ENCODE data around the gene AOC2.

The AOC2 gene

DNA sequence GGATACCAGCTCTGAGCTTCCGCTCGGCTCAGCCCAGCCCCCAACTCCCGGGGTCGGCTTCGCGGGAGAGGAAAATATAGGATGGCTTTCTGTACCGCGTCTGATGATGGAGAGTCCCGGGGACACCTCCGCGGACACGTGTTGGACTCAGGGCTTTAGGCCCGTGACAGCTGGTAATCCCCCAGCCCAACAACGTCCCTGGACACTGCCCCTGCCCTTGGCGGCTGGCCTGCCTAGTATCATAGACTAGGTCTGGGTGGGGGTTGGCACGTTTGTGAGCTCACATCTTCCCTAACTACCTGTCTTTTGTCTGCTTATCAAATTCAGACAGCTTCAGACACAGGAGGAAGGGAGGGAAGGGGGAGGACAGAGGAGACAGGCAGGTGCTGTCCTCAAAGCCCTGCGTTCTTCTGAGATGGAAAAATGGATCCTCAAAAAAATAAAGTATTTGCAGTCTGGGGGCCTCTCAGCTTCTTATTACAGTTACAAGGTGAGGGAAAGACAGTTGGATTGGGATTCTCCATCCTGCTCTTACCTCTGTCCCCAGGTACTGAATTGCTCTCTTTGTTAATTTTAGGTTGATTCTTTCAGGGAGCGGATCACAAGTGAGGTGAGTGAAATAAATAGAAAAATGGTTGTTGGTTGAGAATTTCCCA, 10.5 kb upstream of the AOC2 start:
- no peaks in the 10 kb centered on the region for H3K27me3 ChIP-seq (ENCODE audit: insufficient read depth, poor library complexity, severe bottlenecking)
- TF ChIP-seq POLR2AphosphoS5 (IDR thresholded peaks at IDR 0.05; ENCODE audit: low read depth) (no peak), SPI1 (IDR thresholded peaks at IDR 0.05; ENCODE audit: borderline replicate concordance, low read depth) (no peak), GABPA (IDR thresholded peaks at IDR 0.05; ENCODE audit: low read depth) (no peak)
- TF ChIP-seq, protein P1, sequence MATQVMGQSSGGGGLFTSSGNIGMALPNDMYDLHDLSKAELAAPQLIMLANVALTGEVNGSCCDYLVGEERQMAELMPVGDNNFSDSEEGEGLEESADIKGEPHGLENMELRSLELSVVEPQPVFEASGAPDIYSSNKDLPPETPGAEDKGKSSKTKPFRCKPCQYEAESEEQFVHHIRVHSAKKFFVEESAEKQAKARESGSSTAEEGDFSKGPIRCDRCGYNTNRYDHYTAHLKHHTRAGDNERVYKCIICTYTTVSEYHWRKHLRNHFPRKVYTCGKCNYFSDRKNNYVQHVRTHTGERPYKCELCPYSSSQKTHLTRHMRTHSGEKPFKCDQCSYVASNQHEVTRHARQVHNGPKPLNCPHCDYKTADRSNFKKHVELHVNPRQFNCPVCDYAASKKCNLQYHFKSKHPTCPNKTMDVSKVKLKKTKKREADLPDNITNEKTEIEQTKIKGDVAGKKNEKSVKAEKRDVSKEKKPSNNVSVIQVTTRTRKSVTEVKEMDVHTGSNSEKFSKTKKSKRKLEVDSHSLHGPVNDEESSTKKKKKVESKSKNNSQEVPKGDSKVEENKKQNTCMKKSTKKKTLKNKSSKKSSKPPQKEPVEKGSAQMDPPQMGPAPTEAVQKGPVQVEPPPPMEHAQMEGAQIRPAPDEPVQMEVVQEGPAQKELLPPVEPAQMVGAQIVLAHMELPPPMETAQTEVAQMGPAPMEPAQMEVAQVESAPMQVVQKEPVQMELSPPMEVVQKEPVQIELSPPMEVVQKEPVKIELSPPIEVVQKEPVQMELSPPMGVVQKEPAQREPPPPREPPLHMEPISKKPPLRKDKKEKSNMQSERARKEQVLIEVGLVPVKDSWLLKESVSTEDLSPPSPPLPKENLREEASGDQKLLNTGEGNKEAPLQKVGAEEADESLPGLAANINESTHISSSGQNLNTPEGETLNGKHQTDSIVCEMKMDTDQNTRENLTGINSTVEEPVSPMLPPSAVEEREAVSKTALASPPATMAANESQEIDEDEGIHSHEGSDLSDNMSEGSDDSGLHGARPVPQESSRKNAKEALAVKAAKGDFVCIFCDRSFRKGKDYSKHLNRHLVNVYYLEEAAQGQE (IDR thresholded peaks at IDR 0.05; ENCODE audit: insufficient replicate concordance, low read depth): no peak
- TF ChIP-seq, protein P2, sequence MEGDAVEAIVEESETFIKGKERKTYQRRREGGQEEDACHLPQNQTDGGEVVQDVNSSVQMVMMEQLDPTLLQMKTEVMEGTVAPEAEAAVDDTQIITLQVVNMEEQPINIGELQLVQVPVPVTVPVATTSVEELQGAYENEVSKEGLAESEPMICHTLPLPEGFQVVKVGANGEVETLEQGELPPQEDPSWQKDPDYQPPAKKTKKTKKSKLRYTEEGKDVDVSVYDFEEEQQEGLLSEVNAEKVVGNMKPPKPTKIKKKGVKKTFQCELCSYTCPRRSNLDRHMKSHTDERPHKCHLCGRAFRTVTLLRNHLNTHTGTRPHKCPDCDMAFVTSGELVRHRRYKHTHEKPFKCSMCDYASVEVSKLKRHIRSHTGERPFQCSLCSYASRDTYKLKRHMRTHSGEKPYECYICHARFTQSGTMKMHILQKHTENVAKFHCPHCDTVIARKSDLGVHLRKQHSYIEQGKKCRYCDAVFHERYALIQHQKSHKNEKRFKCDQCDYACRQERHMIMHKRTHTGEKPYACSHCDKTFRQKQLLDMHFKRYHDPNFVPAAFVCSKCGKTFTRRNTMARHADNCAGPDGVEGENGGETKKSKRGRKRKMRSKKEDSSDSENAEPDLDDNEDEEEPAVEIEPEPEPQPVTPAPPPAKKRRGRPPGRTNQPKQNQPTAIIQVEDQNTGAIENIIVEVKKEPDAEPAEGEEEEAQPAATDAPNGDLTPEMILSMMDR (IDR thresholded peaks at IDR 0.05; ENCODE audit: insufficient read depth, low read length): no peak
- peak overlapping the region; percentile 98 for H3K4me3 ChIP-seq (replicated peaks; ENCODE audit: insufficient read depth, low read length)
- peak overlapping the region; percentile 90 for H3K27ac ChIP-seq (replicated peaks)
- no peak for DNase-seq (ENCODE audit: low read depth in 1 of 2, low spot score in 1 of 2)

DNA sequence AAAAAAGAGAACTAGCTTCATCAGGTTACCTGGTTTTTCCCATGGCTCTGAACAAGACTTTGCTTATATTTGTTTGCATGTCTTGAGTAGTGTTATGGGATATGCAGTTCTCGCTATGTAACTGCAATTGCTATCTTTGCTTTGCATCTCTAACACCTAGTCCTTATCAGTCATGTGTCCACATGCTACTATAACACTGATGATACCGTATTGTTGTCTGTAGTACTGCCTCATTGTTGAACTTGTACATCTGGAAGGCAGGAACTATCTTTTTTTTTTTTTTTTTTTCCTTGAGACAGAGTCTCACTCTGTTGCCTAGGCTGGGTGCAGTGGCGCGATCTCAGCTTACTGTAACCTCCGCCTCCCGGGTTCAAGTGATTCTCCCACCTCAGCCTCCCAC, 8.6 kb upstream of the AOC2 start:
- DNase-seq (ENCODE audit: low read depth in 1 of 2, low spot score in 1 of 2): no peak
- no peak overlapping the region for H3K27ac ChIP-seq (replicated peaks)
- TF ChIP-seq SPI1 (IDR thresholded peaks at IDR 0.05; ENCODE audit: borderline replicate concordance, low read depth): no peak
- TF ChIP-seq POLR2AphosphoS5 (IDR thresholded peaks at IDR 0.05; ENCODE audit: low read depth): no peak
- TF ChIP-seq, protein P1 (IDR thresholded peaks at IDR 0.05; ENCODE audit: insufficient replicate concordance, low read depth): no peak
- no peaks in the 10 kb centered on the region for H3K27me3 ChIP-seq (ENCODE audit: insufficient read depth, poor library complexity, severe bottlenecking)
- H3K4me3 ChIP-seq (replicated peaks; ENCODE audit: insufficient read depth, low read length): no peak overlapping the region

DNA sequence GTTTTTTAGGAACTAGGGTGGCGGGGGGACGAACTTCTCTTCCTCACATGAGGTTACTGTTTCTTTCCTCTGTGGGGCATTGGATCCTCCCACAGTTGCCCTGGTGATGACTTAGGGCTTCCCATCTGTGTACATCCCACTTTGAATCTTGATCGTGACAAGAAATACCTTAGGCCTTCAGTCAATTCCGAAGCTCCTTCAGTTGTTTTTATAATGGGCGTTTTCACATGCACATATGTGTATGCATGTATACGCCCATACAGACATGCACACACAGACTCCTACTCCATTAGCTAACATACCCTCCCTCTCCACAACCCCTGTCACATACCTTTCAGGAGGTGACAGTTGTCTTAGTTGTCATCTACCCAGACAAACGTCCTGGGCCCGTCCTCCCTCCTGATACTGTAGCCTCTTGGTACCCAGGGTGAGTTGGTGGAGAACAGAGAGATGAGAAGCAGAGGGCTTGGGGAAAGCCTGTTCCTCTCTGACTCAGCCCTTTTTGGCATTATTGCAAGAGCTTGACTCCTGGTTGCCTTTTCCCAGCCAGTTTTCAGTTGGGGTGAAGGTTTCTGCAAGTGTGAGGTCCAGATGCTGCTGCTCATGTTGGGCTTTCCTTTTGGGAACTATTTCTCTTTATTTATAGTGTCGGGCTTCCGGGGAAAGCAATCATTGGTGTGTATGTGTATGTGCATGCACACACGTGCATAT, 2.2 kb upstream of the AOC2 start:
- no peak overlapping the region for H3K4me3 ChIP-seq (replicated peaks; ENCODE audit: insufficient read depth, low read length)
- H3K27ac ChIP-seq (replicated peaks): no peak overlapping the region
- TF ChIP-seq, protein P1 (IDR thresholded peaks at IDR 0.05; ENCODE audit: insufficient replicate concordance, low read depth): no peak
- TF ChIP-seq POLR2AphosphoS5 (IDR thresholded peaks at IDR 0.05; ENCODE audit: low read depth) (no peak), GABPA (IDR thresholded peaks at IDR 0.05; ENCODE audit: low read depth) (no peak), SPI1 (IDR thresholded peaks at IDR 0.05; ENCODE audit: borderline replicate concordance, low read depth) (no peak)
- TF ChIP-seq, protein P2 (IDR thresholded peaks at IDR 0.05; ENCODE audit: insufficient read depth, low read length): no peak
- no peaks in the 10 kb centered on the region for H3K27me3 ChIP-seq (ENCODE audit: insufficient read depth, poor library complexity, severe bottlenecking)
- DNase-seq (ENCODE audit: low read depth in 1 of 2, low spot score in 1 of 2): no peak

Measured in HL-60 (cell line).